Lower leg skin (tissue), 3 donors: ENCODE data around the gene ANKRD13C.
"Not testable (repeated sequence)": the region's sequence is repeated elsewhere in the genome, so short reads cannot be mapped to it uniquely, and the experiment has no call there.

ENCODE experiments used
- CTCF ChIP-seq, 3 donors: fragments of 450-650 bp; IDR thresholded peaks; one replicate each; pipeline ENCODE4 v1.5.1; 2016; ENCODE audit warnings: antibody characterized with exemption in 3 of 3, mild to moderate bottlenecking in 3 of 3, moderate library complexity in 2 of 3
- POLR2A ChIP-seq, 2 donors: fragments of 450-650 bp; IDR thresholded peaks; one replicate each; pipeline ENCODE4 v1.6.1; 2016 to 2017; ENCODE audit warnings: antibody characterized with exemption in 2 of 2, mild to moderate bottlenecking in 1 of 2, moderate library complexity in 1 of 2

GRCh38 chr1:70366425-70366952 lies 12.0 kb upstream of the ANKRD13C start:
- not testable (repeated sequence) for TF ChIP-seq CTCF, POLR2A (IDR thresholded peaks at IDR 0.05)
